ENCODE data around the gene LGALS3. TPM values are rescaled to one million over a fixed set of nuclear protein-coding genes. Genes with fewer than 3 reads are reported as not detected.

The LGALS3 gene
- total RNA-seq, 4 donors from 2014 or later: 448 to 713 (median 594) TPM

GRCh38 chr14:55131370-55132137 lies 2.5 kb downstream of the LGALS3 start:
- H3K9me3 ChIP-seq: no peaks in the 10 kb centered on the region
- no peaks in the 10 kb centered on the region for H3K27me3 ChIP-seq
- TF ChIP-seq CTCF (IDR thresholded peaks at IDR 0.05) (peak in 1 of 2 donors; percentile 14), POLR2A (IDR thresholded peaks at IDR 0.05) (no peak)
- WGBS: 31% methylated on average over 7 of the region's 7 CpGs
- peaks cover 8% of the 10 kb centered on the region for H3K36me3 ChIP-seq
- peak overlapping the region; percentile 87 for H3K4me3 ChIP-seq
- no peak for DNase-seq (ENCODE audit: low spot score in 2 of 2)
- H3K27ac ChIP-seq: peak overlapping the region; percentile 100
- peaks cover 78% of the 10 kb centered on the region for H3K4me1 ChIP-seq

- Histone ChIP-seq H3K9me3 (no peaks in the 10 kb centered on the region), H3K4me1 (peaks cover 81% of the 10 kb centered on the region), H3K4me3 (peak overlapping the region; percentile 87), H3K27me3 (no peaks in the 10 kb centered on the region), H3K27ac (peak overlapping the region; percentile 40), H3K36me3 (peaks cover 18% of the 10 kb centered on the region)
- TF ChIP-seq CTCF (IDR thresholded peaks at IDR 0.05) (peak in 1 of 2 donors; percentile 33), EP300 (IDR thresholded peaks at IDR 0.05) (no peak), POLR2A (IDR thresholded peaks at IDR 0.05) (no peak), POLR2AphosphoS5 (IDR thresholded peaks at IDR 0.05) (no peak)
- no peak for DNase-seq (ENCODE audit: low spot score in 2 of 2)
- WGBS: 20% methylated on average over 4 of the region's 4 CpGs
Measured at GRCh38 chr14:55133416-55133815, 4.4 kb downstream of the LGALS3 start.

- Histone ChIP-seq H3K27ac (peak overlapping the region; percentile 51), H3K9me3 (no peaks in the 10 kb centered on the region), H3K4me1 (peaks cover 79% of the 10 kb centered on the region), H3K36me3 (peaks cover 46% of the 10 kb centered on the region), H3K27me3 (no peaks in the 10 kb centered on the region), H3K4me3 (no peak overlapping the region)
- DNase-seq (ENCODE audit: low spot score in 2 of 2): no peak
- WGBS: 40% methylated on average over 3 of the region's 3 CpGs
- TF ChIP-seq EP300 (IDR thresholded peaks at IDR 0.05) (no peak), POLR2A (IDR thresholded peaks at IDR 0.05) (no peak), POLR2AphosphoS5 (IDR thresholded peaks at IDR 0.05) (no peak), CTCF (IDR thresholded peaks at IDR 0.05) (no peak)
Measured at GRCh38 chr14:55136241-55136640, 7.2 kb downstream of the LGALS3 start.

- 30% methylated on average over 12 of the region's 12 CpGs for WGBS
Measured at GRCh38 chr14:55136885-55137786, 8.1 kb downstream of the LGALS3 start.

More at GRCh38 chr14:55136885-55137786, 8.1 kb downstream of the LGALS3 start:
- H3K27me3 ChIP-seq: no peaks in the 10 kb centered on the region
- H3K4me1 ChIP-seq: peaks cover 70% of the 10 kb centered on the region
- H3K4me3 ChIP-seq: peak overlapping the region; percentile 32
- TF ChIP-seq CTCF (IDR thresholded peaks at IDR 0.05) (no peak), POLR2AphosphoS5 (IDR thresholded peaks at IDR 0.05) (no peak), POLR2A (IDR thresholded peaks at IDR 0.05) (no peak), EP300 (IDR thresholded peaks at IDR 0.05) (no peak)
- peaks cover 54% of the 10 kb centered on the region for H3K36me3 ChIP-seq
- DNase-seq (ENCODE audit: low spot score in 2 of 2): peak in 1 of 2 donors; percentile 86
- peak overlapping the region; percentile 71 for H3K27ac ChIP-seq
- no peaks in the 10 kb centered on the region for H3K9me3 ChIP-seq
